ENCODE results near the gene SEPHS2. TPM values are rescaled to one million over a fixed set of nuclear protein-coding genes. Genes with fewer than 3 reads are reported as not detected.
"Not testable (repeated sequence)": the region's sequence is repeated elsewhere in the genome, so short reads cannot be mapped to it uniquely, and the experiment has no call there.

The SEPHS2 gene
- total RNA-seq, 1 donor from 2014 or later, result 58.6 TPM

DNA sequence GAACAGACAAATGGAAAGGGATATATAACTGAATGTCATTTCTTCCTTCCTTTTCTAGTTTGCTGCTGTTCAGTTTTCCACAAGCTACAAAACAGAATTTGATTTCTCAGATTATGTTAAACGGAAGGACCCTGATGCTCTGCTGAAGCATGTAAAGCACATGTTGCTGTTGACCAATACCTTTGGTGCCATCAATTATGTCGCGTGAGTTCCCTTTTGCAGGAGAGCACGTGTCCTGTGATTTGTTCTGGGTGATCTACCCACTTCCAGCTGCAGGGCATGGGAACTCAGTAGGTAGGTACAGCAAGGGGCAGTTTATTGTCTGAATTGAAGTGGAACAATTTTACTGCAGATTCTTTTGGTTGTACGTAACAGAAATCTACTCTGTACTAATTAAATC lies 35.7 kb upstream of the SEPHS2 start:
- Mint-ChIP-seq H3K9me3 (no peaks in the 10 kb centered on the region), H3K4me1 (ENCODE audit: unreplicated experiment) (no peaks in the 10 kb centered on the region), H3K27ac (no peak overlapping the region), H3K4me3 (no peak overlapping the region), H3K36me3 (no peaks in the 10 kb centered on the region), H3K27me3 (peaks cover 7% of the 10 kb centered on the region)
- TF ChIP-seq, protein P1, sequence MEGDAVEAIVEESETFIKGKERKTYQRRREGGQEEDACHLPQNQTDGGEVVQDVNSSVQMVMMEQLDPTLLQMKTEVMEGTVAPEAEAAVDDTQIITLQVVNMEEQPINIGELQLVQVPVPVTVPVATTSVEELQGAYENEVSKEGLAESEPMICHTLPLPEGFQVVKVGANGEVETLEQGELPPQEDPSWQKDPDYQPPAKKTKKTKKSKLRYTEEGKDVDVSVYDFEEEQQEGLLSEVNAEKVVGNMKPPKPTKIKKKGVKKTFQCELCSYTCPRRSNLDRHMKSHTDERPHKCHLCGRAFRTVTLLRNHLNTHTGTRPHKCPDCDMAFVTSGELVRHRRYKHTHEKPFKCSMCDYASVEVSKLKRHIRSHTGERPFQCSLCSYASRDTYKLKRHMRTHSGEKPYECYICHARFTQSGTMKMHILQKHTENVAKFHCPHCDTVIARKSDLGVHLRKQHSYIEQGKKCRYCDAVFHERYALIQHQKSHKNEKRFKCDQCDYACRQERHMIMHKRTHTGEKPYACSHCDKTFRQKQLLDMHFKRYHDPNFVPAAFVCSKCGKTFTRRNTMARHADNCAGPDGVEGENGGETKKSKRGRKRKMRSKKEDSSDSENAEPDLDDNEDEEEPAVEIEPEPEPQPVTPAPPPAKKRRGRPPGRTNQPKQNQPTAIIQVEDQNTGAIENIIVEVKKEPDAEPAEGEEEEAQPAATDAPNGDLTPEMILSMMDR (conservative IDR thresholded peaks at IDR 0.05), result no peak
- DNase-seq (ENCODE audit: extremely low spot score, unreplicated experiment), result no peak

DNA sequence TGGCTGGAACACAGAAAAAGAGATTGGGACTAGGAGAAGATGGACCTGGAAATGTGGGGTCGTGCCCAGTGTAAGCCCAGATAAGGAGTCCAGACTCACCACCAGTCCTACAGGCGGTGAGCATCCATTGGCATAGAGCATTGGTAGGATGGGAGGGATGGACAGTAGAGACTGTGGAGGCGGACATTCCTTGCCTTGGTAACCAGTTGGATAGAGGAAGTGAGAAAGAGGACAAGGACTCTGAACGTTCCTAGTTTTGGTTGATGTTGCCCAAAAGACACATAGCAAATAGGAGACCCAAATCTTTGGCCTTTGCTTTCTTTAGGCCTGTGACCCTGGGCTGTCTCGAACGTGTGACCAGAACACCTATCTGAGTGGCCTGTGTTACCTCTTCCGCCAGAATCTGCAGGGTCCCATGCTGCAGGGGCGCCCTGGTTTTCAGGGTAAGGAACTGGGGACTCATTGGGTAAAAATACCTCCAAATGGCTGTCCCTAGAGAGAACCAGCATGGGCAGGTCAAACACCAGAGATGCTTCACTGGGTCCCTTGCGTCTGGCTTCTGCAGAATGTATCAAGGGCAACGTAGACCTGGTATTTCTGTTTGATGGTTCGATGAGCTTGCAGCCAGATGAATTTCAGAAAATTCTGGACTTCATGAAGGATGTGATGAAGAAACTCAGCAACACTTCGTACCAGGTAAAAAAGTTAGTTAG lies 33.2 kb upstream of the SEPHS2 start:
- H3K27ac Mint-ChIP-seq, result no peak overlapping the region
- H3K9me3 Mint-ChIP-seq, result no peaks in the 10 kb centered on the region
- no peaks in the 10 kb centered on the region for H3K36me3 Mint-ChIP-seq
- H3K4me3 Mint-ChIP-seq, result no peak overlapping the region
- TF ChIP-seq, protein P1 (conservative IDR thresholded peaks at IDR 0.05), result no peak
- no peak for DNase-seq (ENCODE audit: extremely low spot score, unreplicated experiment)
- H3K4me1 Mint-ChIP-seq (ENCODE audit: unreplicated experiment), result no peaks in the 10 kb centered on the region
- H3K27me3 Mint-ChIP-seq, result peaks cover 7% of the 10 kb centered on the region

DNA sequence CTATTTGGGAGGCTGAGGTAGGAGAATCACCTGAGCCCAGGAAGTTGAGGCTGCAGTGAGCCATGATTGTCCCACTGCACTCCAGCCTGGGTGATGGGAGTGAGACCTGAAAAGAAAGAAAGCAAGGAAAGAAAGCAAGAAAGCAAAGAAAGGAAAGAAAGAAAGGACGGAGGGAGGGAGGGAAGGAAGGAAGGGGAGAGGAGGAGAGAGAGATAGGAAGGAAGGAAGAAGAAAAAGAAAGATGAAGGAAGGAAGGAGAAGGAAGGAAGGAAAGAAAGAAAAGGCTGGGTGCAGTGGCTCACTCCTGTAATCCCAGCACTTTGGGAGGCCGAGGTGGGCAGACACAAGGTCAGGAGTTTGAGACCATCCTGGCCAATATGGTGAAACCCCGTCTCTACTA lies 32.1 kb upstream of the SEPHS2 start:
- not testable (repeated sequence) for DNase-seq (ENCODE audit: extremely low spot score, unreplicated experiment); H3K36me3 Mint-ChIP-seq; H3K9me3 Mint-ChIP-seq; H3K27me3 Mint-ChIP-seq; H3K4me1 Mint-ChIP-seq (ENCODE audit: unreplicated experiment); H3K4me3 Mint-ChIP-seq; H3K27ac Mint-ChIP-seq

DNA sequence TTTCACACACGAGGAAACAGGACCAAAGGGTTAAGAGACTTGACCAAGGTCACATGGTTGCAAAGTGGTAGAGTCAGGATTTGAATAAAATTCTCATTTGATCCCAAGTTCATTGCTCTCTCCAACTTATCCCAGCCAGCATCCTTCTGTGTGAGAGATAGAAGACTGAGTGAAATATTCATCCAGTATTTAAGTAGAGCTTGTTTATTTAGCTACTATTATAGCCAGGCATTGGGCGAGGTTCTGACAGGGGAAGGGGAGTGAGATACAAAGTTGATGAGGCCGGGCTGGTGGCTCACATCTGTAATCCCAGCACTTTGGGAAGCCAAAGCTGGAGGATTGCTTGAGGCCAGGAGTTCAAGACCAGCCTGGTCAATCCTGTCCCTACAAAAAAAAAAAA lies 31.3 kb upstream of the SEPHS2 start:
- no peak overlapping the region for H3K27ac Mint-ChIP-seq
- no peak overlapping the region for H3K4me3 Mint-ChIP-seq
- DNase-seq (ENCODE audit: extremely low spot score, unreplicated experiment), result no peak
- H3K9me3 Mint-ChIP-seq, result no peaks in the 10 kb centered on the region
- no peaks in the 10 kb centered on the region for H3K36me3 Mint-ChIP-seq
- H3K4me1 Mint-ChIP-seq (ENCODE audit: unreplicated experiment), result no peaks in the 10 kb centered on the region
- TF ChIP-seq, protein P1 (conservative IDR thresholded peaks at IDR 0.05), result no peak
- H3K27me3 Mint-ChIP-seq, result peaks cover 3% of the 10 kb centered on the region

DNA sequence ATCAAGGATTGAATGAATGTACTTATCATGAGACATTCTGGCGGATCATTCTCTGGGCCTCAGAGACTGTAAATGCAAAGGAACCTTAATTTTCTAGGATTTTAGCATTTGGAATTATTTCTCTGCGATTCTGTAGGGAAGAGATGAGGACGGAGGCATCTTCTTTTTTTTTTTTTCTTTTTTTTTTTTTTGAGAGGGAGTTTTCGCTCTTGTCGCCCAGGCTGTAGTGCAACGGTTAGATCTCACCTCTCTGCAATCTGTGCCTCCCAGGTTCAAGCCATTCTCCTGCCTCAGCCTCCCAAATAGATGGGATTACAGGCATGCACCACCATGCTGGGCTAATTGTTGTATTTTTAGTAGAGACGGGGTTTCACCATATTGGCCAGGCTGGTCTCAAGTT lies 29.0 kb upstream of the SEPHS2 start:
- no peaks in the 10 kb centered on the region for H3K36me3 Mint-ChIP-seq
- no peak for DNase-seq (ENCODE audit: extremely low spot score, unreplicated experiment)
- H3K9me3 Mint-ChIP-seq, result no peaks in the 10 kb centered on the region
- peaks cover 3% of the 10 kb centered on the region for H3K27me3 Mint-ChIP-seq
- H3K4me3 Mint-ChIP-seq, result no peak overlapping the region
- H3K27ac Mint-ChIP-seq, result no peak overlapping the region
- H3K4me1 Mint-ChIP-seq (ENCODE audit: unreplicated experiment), result no peaks in the 10 kb centered on the region
- TF ChIP-seq, protein P1 (conservative IDR thresholded peaks at IDR 0.05), result no peak

DNA sequence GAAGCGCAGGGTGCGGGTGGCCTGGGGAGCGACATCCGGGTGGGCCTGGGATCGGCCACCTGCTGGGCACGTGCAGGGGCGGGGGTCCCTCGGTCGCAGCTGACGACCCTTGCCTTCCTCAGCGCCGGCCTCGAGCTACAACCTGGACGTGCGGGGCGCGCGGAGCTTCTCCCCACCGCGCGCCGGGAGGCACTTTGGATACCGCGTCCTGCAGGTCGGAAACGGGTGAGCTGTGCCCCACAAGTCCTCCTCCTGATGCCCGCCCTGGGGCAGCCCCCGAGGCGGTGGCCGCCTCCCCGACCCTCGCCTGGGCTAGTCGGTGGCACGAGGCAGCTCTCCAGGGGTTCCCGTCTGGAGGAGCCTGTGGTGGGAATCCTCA lies 28.4 kb upstream of the SEPHS2 start:
- H3K9me3 Mint-ChIP-seq, result no peaks in the 10 kb centered on the region
- no peak for DNase-seq (ENCODE audit: extremely low spot score, unreplicated experiment)
- no peak overlapping the region for H3K27ac Mint-ChIP-seq
- TF ChIP-seq, protein P1 (conservative IDR thresholded peaks at IDR 0.05), result no peak
- no peak overlapping the region for H3K4me3 Mint-ChIP-seq
- no peaks in the 10 kb centered on the region for H3K36me3 Mint-ChIP-seq
- H3K27me3 Mint-ChIP-seq, result peaks cover 3% of the 10 kb centered on the region
- no peaks in the 10 kb centered on the region for H3K4me1 Mint-ChIP-seq (ENCODE audit: unreplicated experiment)
